HG03045 (cell line): Measurements from ENCODE around the gene PKP1.

Experiments
- ATAC-seq: cut with Tn5 transposase; IDR thresholded peaks from one replicate; pipeline ENCODE4 v1.9.1; 2021; ENCODE audit warnings: mild to moderate bottlenecking, moderate library complexity; ENCODE audit not compliant: unreplicated experiment

The PKP1 gene

GRCh38 chr1:201259476-201260235 is 23.6 kb upstream of the PKP1 start:
- ATAC-seq, result no peak

GRCh38 chr1:201260236-201260590 is 23.1 kb upstream of the PKP1 start:
- no peak for ATAC-seq

GRCh38 chr1:201260648-201261311 is 22.5 kb upstream of the PKP1 start:
- ATAC-seq, result no peak

GRCh38 chr1:201261771-201262547 is 21.3 kb upstream of the PKP1 start:
- ATAC-seq, result no peak

GRCh38 chr1:201262963-201263608 is 20.2 kb upstream of the PKP1 start:
- no peak for ATAC-seq

- ATAC-seq, result no peak
Observed at GRCh38 chr1:201264072-201264471, 19.2 kb upstream of the PKP1 start.

- ATAC-seq, result no peak
Observed at GRCh38 chr1:201264554-201264953, 18.8 kb upstream of the PKP1 start.

GRCh38 chr1:201265756-201266155 is 17.6 kb upstream of the PKP1 start:
- ATAC-seq, result no peak

GRCh38 chr1:201266276-201266675 is 17.0 kb upstream of the PKP1 start:
- ATAC-seq, result no peak

- no peak for ATAC-seq
Observed at GRCh38 chr1:201266774-201267173, 16.5 kb upstream of the PKP1 start.

- ATAC-seq, result no peak
Observed at GRCh38 chr1:201267481-201268229, 15.7 kb upstream of the PKP1 start.

GRCh38 chr1:201268604-201269151 is 14.6 kb upstream of the PKP1 start:
- no peak for ATAC-seq

GRCh38 chr1:201269281-201269680 is 14.0 kb upstream of the PKP1 start:
- ATAC-seq, result no peak

GRCh38 chr1:201269900-201270410 is 13.4 kb upstream of the PKP1 start:
- ATAC-seq, result no peak

GRCh38 chr1:201270616-201271390 is 12.5 kb upstream of the PKP1 start:
- no peak for ATAC-seq

- ATAC-seq, result no peak
Observed at GRCh38 chr1:201272799-201273198, 10.5 kb upstream of the PKP1 start.

- no peak for ATAC-seq
Observed at GRCh38 chr1:201274616-201275252, 8.6 kb upstream of the PKP1 start.

- no peak for ATAC-seq
Observed at GRCh38 chr1:201275253-201275666, 8.0 kb upstream of the PKP1 start.

GRCh38 chr1:201276891-201277290 is 6.4 kb upstream of the PKP1 start:
- no peak for ATAC-seq
